ENCODE data around the gene PROM1. TPM values are rescaled to one million over a fixed set of nuclear protein-coding genes. Genes with fewer than 3 reads are reported as not detected.
A peak's percentile ranks its signal among the peaks of the same experiment; 100 is the strongest.

Gene PROM1
- total and polyA plus RNA-seq, 2 of the 8 experiments (the other 6 are each of a cell fraction or from before 2014, with no cell fraction given), result 36.0 to 59.7 TPM

DNA sequence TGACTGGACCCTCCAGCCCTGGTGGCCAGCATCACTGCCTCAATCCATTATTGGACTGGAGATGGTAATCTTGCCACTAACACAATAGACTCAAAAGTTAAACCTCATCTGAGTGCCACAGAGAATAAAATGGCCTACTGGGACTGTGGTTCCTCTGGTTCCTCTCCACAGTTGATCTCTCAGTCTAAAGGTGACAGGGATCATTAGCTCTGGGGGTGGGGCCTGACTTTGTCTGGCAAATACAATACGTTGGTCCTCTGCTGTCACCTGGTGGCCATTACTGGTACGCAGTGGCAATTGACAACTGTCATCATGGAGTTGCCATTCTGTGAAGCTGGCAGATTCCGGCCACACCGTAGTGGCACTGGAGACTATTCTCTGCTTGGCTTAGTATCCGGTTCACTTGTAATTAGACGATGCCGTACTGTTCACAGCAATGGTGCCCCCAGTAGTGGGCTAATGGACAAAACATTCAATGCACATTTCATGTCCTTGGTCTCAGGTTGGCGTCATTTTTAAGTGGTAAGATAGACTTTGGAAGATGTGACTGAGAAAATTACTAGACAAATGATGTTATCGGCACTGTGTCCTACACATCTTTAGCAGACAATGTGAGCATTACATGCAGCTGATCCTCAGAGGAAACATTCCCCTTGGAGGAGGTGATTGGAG is 127.5 kb downstream of the PROM1 start (continued):
- no peak for TF ChIP-seq KDM4A (IDR thresholded peaks at IDR 0.05; ENCODE audit: low read depth, low read length, severe bottlenecking)
- no peak for TF ChIP-seq NRF1 (IDR thresholded peaks at IDR 0.05; ENCODE audit: low read depth, low read length)
- TF ChIP-seq GABPA (IDR thresholded peaks at IDR 0.05; ENCODE audit: borderline replicate concordance, insufficient read depth, low read length), result no peak
- TF ChIP-seq RAD21 (IDR thresholded peaks at IDR 0.05 in 1 of 2, conservative IDR thresholded peaks at IDR 0.05 in 1 of 2; ENCODE audit: low read depth in 2 of 2, low read length in 2 of 2), result peak; percentile 99
- TF ChIP-seq HDAC6 (IDR thresholded peaks at IDR 0.05; ENCODE audit: low read depth, low read length), result no peak
- peak in 1 of 2 experiments; percentile 81; a peak in 1 of 4 replicates for TF ChIP-seq SIN3A (conservative IDR thresholded peaks at IDR 0.05 in 1 of 2, IDR thresholded peaks at IDR 0.05 in 1 of 2; ENCODE audit: low read depth in 1 of 2, low read length in 2 of 2)
- TF ChIP-seq CREB1 (IDR thresholded peaks at IDR 0.05), result peak; percentile 42; the same call in 1 of the 2 replicates
- TF ChIP-seq TEAD4 (IDR thresholded peaks at IDR 0.05; ENCODE audit: low read depth, low read length), result peak; percentile 60; the same call in 1 of the 2 replicates
- no peak for TF ChIP-seq CTBP2 (IDR thresholded peaks at IDR 0.05; ENCODE audit: borderline replicate concordance, insufficient read depth, insufficient read length, low read length)
- 0 out of 2 replicates have a peak, but pooled peaks have one; percentile 17 for TF ChIP-seq SP1 (IDR thresholded peaks at IDR 0.05; ENCODE audit: low read depth, low read length)
- TF ChIP-seq EZH2 (IDR thresholded peaks at IDR 0.05; ENCODE audit: low read depth, low read length, severe bottlenecking), result no peak
- TF ChIP-seq MAFK (IDR thresholded peaks at IDR 0.05; ENCODE audit: low read depth, low read length), result no peak
- TF ChIP-seq EP300 (IDR thresholded peaks at IDR 0.05; ENCODE audit: borderline replicate concordance in 1 of 2, low read depth in 2 of 2, low read length in 2 of 2), result no peak
- TF ChIP-seq SAP30 (IDR thresholded peaks at IDR 0.05; ENCODE audit: insufficient read depth, insufficient replicate concordance, low read length), result no peak

Measured in H1 (cell line).